AG09309 (cell line): ENCODE data around the gene PARN.
"Not testable (repeated sequence)": the region's sequence is repeated elsewhere in the genome, so short reads cannot be mapped to it uniquely, and the experiment has no call there.

ENCODE experiments used
- DNase-seq: peaks from one replicate; pipeline ENCODE4 v3.0.0-alpha.2; 2010; ENCODE audit warnings: low read depth
- H3K4me3 ChIP-seq: 2 replicates; pipeline ENCODE4 v1.5.1; 2011; ENCODE audit warnings: mild to moderate bottlenecking, low read depth, low read length, moderate library complexity; ENCODE audit not compliant: control insufficient read depth
- TF ChIP-seq, protein P1 (sequence below): IDR thresholded peaks from 2 replicates; pipeline ENCODE4 v1.5.1; 2011; ENCODE audit warnings: mild to moderate bottlenecking, low read depth, low read length, inconsistent platforms; ENCODE audit not compliant: insufficient read depth, control insufficient read depth; ENCODE audit errors: missing control alignments

Gene PARN

DNA sequence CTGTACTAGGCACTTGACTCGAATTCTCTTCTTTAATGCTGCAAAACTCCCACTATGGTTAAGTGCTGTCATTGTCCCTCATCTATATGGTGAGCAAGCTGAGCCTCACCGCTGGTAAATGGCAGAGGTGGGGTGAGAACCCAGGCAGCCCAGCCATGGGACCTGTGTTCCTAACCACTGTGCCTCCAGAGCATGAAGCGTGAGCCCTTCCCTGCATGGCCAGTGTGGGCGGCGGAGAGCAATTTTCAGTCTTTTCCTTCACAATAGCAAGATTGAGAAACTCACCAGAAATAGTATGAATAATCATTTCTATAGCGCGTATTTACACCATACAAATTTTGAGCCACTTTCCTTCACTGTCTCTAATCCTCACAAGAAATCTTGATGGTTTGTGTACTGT is 11.9 kb upstream of the PARN start:
- H3K4me3 ChIP-seq = no peak overlapping the region
- TF ChIP-seq, protein P1, sequence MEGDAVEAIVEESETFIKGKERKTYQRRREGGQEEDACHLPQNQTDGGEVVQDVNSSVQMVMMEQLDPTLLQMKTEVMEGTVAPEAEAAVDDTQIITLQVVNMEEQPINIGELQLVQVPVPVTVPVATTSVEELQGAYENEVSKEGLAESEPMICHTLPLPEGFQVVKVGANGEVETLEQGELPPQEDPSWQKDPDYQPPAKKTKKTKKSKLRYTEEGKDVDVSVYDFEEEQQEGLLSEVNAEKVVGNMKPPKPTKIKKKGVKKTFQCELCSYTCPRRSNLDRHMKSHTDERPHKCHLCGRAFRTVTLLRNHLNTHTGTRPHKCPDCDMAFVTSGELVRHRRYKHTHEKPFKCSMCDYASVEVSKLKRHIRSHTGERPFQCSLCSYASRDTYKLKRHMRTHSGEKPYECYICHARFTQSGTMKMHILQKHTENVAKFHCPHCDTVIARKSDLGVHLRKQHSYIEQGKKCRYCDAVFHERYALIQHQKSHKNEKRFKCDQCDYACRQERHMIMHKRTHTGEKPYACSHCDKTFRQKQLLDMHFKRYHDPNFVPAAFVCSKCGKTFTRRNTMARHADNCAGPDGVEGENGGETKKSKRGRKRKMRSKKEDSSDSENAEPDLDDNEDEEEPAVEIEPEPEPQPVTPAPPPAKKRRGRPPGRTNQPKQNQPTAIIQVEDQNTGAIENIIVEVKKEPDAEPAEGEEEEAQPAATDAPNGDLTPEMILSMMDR = no peak
- no peak for DNase-seq

DNA sequence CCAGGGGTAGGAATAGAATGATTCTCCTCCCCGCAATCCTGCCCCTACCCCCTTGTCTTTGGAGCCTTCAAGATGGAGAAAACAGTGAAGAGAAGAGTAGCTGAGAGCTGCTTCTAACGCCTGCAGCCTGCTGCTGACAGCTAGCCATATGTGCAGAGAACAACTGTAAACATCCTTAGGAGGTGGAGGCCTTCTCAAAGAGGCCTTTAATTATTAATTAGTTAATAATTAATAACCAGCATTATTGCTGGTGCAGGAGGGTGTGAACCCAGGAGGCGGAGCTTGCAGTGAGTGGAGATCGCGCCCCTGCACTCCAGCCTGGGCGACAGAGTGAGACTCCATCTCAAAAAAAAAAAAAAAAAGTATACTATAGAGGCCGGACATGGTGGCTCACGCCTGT is 11.1 kb upstream of the PARN start:
- no peak overlapping the region for H3K4me3 ChIP-seq
- TF ChIP-seq, protein P1 = no peak
- DNase-seq = no peak

DNA sequence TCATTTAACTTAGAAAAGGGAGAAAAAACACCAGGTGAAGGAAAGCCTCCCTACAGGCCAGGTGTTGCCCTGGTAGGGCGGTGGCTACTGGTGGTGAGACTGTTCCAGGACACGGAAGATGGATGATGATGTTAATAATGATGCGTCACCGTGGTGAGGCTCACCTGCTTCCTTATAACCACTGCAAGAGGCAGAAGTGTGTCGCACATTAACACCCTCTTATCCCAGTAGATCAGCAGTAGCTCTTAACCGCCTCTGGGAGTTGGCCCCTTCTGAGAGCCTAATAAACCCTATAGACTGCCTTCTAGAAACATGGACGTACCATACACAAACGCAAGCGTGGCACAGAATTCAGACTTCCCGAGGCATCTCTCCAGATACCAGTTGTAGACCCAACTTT is 10.5 kb upstream of the PARN start:
- no peak for DNase-seq
- TF ChIP-seq, protein P1 = no peak
- no peak overlapping the region for H3K4me3 ChIP-seq

DNA sequence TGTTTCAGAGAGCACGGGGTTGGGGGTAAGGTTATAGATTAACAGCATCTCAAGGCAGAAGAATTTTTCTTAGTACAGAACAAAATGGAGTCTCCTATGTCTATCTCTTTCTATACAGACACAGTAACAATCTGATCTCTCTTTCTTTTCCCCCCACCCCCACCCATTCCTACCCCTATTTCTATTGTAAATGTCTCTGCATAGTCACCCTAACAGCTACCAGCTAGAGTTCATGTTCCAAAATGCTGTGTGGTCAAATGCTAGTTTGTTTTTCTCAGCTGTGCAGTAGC is 6.8 kb upstream of the PARN start:
- DNase-seq, H3K4me3 ChIP-seq: not testable (repeated sequence)

DNA sequence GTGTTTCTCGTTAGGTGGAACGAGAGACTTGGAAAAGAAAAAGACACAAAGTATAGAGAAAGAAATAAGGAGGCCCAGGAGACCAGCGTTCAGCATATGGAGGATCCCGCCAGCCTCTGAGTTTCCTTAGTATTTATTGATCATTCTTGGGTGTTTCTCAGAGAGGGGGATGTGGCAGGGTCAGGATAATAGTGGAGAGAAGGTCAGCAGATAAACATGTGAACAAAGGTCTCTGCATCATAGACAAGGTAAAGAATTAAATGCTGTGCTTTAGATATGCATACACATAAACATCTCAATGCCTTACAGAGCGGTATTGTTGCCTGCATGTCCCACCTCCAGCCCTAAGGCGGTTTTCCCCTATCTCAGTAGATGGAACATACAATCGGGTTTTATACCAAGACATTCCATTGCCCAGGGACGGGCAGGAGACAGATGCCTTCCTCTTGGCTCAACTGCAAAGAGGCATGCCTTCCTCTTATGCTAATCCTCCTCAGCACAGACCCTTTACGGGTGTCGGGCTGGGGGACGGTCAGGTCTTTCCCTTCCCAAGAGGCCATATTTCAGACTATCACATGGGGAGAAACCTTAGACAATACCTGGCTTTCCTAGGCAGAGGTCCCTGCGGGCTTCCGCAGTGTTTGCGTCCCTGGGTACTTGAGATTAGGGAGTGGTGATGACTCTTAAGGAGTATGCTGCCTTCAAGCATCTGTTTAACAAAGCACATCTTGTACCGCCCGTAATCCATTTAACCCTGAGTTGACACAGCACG is 6.3 kb upstream of the PARN start:
- not testable (repeated sequence) for DNase-seq, H3K4me3 ChIP-seq

DNA sequence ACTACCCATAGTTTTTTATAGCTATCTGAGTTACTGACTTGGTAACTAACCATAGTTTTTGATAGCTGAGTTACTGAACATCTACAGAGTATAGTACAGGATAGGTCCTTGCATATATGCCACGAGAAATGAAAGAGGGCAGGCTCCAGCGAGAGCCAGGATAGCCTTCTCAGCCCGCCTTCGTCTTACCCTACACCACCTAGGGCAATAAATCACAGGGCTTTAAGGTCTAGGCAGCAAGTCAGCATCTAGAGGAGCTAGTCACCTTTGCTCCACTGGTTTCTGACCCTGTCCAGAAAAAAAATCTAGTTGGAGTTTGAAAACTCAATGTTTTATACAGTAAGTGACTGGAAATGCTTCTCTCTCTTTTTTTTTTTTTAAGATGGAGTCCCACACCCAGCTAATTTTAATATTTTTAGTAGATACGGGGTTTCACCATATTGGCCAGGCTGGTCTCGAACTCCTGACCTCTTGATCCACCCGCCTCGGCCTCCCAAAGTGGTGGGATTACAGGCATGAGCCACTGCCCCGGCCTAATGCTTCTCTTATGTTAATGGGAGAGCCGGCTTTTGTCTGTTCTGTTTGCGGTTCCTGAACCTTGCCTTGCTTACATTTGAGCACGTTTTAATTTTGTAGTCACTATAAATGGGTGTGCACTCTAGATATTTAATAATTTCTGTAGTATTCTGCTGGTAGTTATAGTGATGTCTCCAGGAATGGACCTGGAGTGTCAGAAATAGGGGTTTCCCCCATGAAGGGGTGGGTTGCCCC is 5.5 kb upstream of the PARN start:
- no peak overlapping the region for H3K4me3 ChIP-seq
- no peak for DNase-seq
- TF ChIP-seq, protein P1 = no peak

DNA sequence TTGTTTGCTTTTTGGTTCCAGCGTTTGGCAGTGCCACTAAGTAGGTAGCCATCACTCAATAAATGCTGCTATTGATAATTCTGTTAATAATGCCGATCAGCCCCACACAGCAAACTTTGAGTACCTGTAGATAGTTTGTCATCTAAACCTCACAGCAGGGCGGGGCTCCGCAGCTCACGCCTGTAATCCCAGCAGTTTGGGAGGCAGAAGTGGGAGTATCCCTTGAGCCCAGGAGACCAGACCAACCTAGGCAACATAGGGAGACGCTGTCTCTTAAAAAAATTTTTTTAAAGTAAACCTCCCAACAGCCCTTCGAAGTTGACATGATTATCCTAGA is 4.3 kb upstream of the PARN start:
- no peak overlapping the region; the same call in 1 of the 2 replicates for H3K4me3 ChIP-seq
- no peak for DNase-seq
- TF ChIP-seq, protein P1 = no peak
